HL-60 (cell line): Measurements from ENCODE around the gene OR6K6.

Experiments used
- DNase-seq, 2 experiments: peaks; one replicate each; pipeline ENCODE4 v3.0.0-alpha.2; 2010 to 2020; ENCODE audit warnings: low read depth in 1 of 2, low spot score in 1 of 2
- H3K27ac ChIP-seq: fragments of 250-450 bp; sonication (Bioruptor Pico); replicated peaks from 2 replicates; pipeline ENCODE4 v1.5.1; 2020; ENCODE audit warnings: mild to moderate bottlenecking, moderate library complexity
- H3K27me3 ChIP-seq: fragments of 250-450 bp; sonication (Bioruptor Pico); 2 replicates; pipeline ENCODE4 v1.5.1; 2021; ENCODE audit warnings: mild to moderate bottlenecking, moderate library complexity; ENCODE audit not compliant: insufficient read depth, poor library complexity, severe bottlenecking
- H3K4me3 ChIP-seq: replicated peaks from 2 replicates; pipeline ENCODE4 v1.5.1; 2011; ENCODE audit warnings: mild to moderate bottlenecking, control low read depth, low read length; ENCODE audit not compliant: insufficient read depth
- CTCF ChIP-seq: IDR thresholded peaks from one replicate; pipeline ENCODE4 v1.5.1; 2011; ENCODE audit warnings: low read length, control low read depth, inconsistent platforms; ENCODE audit not compliant: insufficient read depth
- GABPA ChIP-seq: IDR thresholded peaks from 2 replicates; pipeline ENCODE4 v1.6.1; 2012; ENCODE audit warnings: low read depth
- POLR2AphosphoS5 ChIP-seq: IDR thresholded peaks from 2 replicates; pipeline ENCODE4 v1.6.1; 2012; ENCODE audit warnings: low read depth
- REST ChIP-seq: IDR thresholded peaks from 2 replicates; pipeline ENCODE4 v1.6.1; 2012; ENCODE audit warnings: low read depth; ENCODE audit not compliant: insufficient replicate concordance
- SPI1 ChIP-seq: IDR thresholded peaks from 2 replicates; pipeline ENCODE4 v1.6.1; 2012; ENCODE audit warnings: low read depth, mild to moderate bottlenecking, borderline replicate concordance

The OR6K6 gene

GRCh38 chr1:158720620-158721019, 33.9 kb upstream of the OR6K6 start, which contains the start of gene OR6K3:
OR6K3 (minus strand) TSS chr1:158720720; CDS start chr1:158718115, 2,605 bp downstream.
- no peak for DNase-seq
- TF ChIP-seq SPI1 (no peak), GABPA (no peak), CTCF (no peak), POLR2AphosphoS5 (no peak), REST (no peak)
- Histone ChIP-seq H3K27me3 (no peaks in the 10 kb centered on the region), H3K4me3 (no peak within 1 kb of the TSS), H3K27ac (no peak within 1 kb of the TSS)

GRCh38 chr1:158724442-158724841, 30.1 kb upstream of the OR6K6 start:
- DNase-seq: no peak
- H3K27ac ChIP-seq: no peak overlapping the region
- no peaks in the 10 kb centered on the region for H3K27me3 ChIP-seq
- H3K4me3 ChIP-seq: no peak overlapping the region
- TF ChIP-seq REST: no peak
- no peak for TF ChIP-seq GABPA
- TF ChIP-seq SPI1: no peak
- TF ChIP-seq POLR2AphosphoS5: no peak
- TF ChIP-seq CTCF: no peak

- H3K4me3 ChIP-seq: no peak overlapping the region
- no peak overlapping the region for H3K27ac ChIP-seq
- TF ChIP-seq GABPA (no peak), SPI1 (no peak), REST (no peak), CTCF (no peak)
- H3K27me3 ChIP-seq: no peaks in the 10 kb centered on the region
- DNase-seq: no peak
Observed at GRCh38 chr1:158728510-158729225, 25.9 kb upstream of the OR6K6 start.
